Measurements from ENCODE around the gene OR5D14. TPM values are rescaled to one million over a fixed set of nuclear protein-coding genes. Genes with fewer than 3 reads are reported as not detected.

The OR5D14 gene
- total RNA-seq, 4 donors from 2014 or later = not detected

DNA sequence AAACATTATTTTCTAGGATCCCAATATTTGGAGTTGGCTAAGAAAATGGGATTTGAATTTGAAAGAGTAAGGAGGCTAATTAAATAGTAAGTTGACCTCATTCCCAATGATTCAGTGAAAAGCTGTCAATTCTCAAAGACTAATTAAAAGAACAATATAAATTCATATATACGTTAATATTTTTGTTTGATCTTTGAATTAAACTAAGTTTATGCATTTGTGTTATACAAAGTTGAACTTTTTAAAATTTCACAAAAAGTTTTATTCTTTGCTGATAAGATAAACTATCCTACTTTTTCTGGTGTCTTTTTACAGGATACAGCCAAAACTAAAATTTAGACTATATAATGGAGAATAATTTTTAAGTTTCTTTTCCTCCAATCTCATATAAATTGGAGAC, 15.7 kb downstream of the OR5D14 start, which contains the start of gene OR5L1:
Gene OR5L1 (plus strand): TSS at position 301 of the 400 bp plus-strand sequence. CDS start 100 bp downstream, outside the sequence.
- H3K27ac ChIP-seq = no peak within 1 kb of the TSS
- no peaks in the 10 kb centered on the region for H3K27me3 ChIP-seq
- H3K4me3 ChIP-seq (replicated peaks in 1 of 3) = no peak within 1 kb of the TSS
- H3K36me3 ChIP-seq = no peaks in the 10 kb centered on the region
- DNase-seq = no peak
- WGBS, 2 donors = 76 to 94% methylated on average over 1 of the region's 1 CpG
- H3K4me1 ChIP-seq = no peaks in the 10 kb centered on the region
- no peaks in the 10 kb centered on the region for H3K9me3 ChIP-seq
- intact Hi-C loops (cut with DNase I) = no loop called here
- TF ChIP-seq, protein P1, sequence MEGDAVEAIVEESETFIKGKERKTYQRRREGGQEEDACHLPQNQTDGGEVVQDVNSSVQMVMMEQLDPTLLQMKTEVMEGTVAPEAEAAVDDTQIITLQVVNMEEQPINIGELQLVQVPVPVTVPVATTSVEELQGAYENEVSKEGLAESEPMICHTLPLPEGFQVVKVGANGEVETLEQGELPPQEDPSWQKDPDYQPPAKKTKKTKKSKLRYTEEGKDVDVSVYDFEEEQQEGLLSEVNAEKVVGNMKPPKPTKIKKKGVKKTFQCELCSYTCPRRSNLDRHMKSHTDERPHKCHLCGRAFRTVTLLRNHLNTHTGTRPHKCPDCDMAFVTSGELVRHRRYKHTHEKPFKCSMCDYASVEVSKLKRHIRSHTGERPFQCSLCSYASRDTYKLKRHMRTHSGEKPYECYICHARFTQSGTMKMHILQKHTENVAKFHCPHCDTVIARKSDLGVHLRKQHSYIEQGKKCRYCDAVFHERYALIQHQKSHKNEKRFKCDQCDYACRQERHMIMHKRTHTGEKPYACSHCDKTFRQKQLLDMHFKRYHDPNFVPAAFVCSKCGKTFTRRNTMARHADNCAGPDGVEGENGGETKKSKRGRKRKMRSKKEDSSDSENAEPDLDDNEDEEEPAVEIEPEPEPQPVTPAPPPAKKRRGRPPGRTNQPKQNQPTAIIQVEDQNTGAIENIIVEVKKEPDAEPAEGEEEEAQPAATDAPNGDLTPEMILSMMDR (IDR thresholded peaks at IDR 0.05) = no peak
- no peak for TF ChIP-seq POLR2A (IDR thresholded peaks at IDR 0.05)

DNA sequence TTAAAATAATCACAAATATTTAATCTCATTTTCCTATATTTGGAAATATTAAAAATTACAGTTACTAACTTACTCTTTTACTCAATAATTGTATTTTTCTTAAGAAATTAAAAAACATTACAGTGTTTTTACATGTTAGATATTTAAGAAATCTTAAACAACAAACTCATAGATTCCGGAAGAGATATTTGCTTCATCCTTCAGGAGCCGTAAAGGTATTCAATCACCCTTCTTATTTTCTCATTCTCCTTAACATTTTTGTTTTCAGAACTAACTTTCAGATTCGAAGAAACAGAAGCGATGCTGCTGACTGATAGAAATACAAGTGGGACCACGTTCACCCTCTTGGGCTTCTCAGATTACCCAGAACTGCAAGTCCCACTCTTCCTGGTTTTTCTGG, 24.0 kb downstream of the OR5D14 start, which contains the start of gene OR5D18:
Gene OR5D18 (plus strand): TSS at position 301 of the 400 bp plus-strand sequence. CDS start 0 bp downstream, at position 301.
- Histone ChIP-seq H3K4me1 (no peaks in the 10 kb centered on the region), H3K27me3 (no peaks in the 10 kb centered on the region), H3K36me3 (no peaks in the 10 kb centered on the region), H3K4me3 (replicated peaks in 1 of 3) (no peak within 1 kb of the TSS), H3K9me3 (no peaks in the 10 kb centered on the region), H3K27ac (no peak within 1 kb of the TSS)
- no peak for DNase-seq
- intact Hi-C loops (cut with DNase I) = no loop called here
- TF ChIP-seq POLR2A (IDR thresholded peaks at IDR 0.05) = no peak
- TF ChIP-seq, protein P1 (IDR thresholded peaks at IDR 0.05) = no peak
- 85 to 89% methylated on average over 5 of the region's 5 CpGs for WGBS, 2 donors

DNA sequence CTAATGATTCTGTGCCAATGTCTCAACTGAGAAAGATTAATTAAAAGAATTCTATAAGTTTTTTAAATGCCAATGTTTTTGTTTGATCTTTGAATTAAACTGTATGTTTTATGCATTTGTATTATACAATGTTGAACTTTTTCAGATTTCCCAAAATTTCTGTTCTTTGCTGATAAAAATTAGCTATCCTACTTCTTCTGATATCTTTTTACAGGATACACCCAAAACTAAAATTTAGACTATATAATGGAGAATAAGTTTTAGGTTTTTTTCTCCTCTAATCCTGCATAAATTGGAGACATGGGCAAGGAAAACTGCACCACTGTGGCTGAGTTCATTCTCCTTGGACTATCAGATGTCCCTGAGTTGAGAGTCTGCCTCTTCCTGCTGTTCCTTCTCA, 31.6 kb downstream of the OR5D14 start, which contains the start of gene OR5L2:
Gene OR5L2 (plus strand): TSS at position 301 of the 400 bp plus-strand sequence. CDS start 0 bp downstream, at position 301.
- intact Hi-C loops (cut with DNase I) = no loop called here
- DNase-seq = no peak
- TF ChIP-seq, protein P1 (IDR thresholded peaks at IDR 0.05) = no peak
- no peak for TF ChIP-seq POLR2A (IDR thresholded peaks at IDR 0.05)
- H3K4me3 ChIP-seq (replicated peaks in 1 of 3) = no peak within 1 kb of the TSS
- H3K36me3 ChIP-seq = no peaks in the 10 kb centered on the region
- H3K27ac ChIP-seq = no peak within 1 kb of the TSS
- no peaks in the 10 kb centered on the region for H3K4me1 ChIP-seq
- H3K27me3 ChIP-seq = no peaks in the 10 kb centered on the region
- H3K9me3 ChIP-seq = no peaks in the 10 kb centered on the region

DNA sequence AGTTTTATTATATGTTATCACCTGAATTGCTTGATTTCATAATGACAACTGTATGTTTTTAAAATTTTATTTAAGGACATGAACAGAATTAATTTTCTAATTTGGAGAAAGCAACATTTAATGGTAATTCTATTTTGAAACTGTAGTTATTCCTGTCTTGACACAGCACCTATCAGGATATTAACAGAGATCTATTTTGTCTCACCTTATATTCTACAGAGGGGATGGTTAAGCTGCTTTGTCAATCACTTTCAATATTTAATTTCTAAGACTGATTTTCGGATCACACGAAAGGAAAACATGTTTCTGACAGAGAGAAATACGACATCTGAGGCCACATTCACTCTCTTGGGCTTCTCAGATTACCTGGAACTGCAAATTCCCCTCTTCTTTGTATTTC, 43.1 kb downstream of the OR5D14 start, which contains the start of gene OR5D16:
Gene OR5D16 (plus strand): TSS at position 301 of the 400 bp plus-strand sequence. CDS start 0 bp downstream, at position 301.
- Histone ChIP-seq H3K9me3 (no peaks in the 10 kb centered on the region), H3K27me3 (no peaks in the 10 kb centered on the region), H3K4me3 (replicated peaks in 1 of 3) (no peak within 1 kb of the TSS), H3K27ac (no peak within 1 kb of the TSS), H3K36me3 (no peaks in the 10 kb centered on the region), H3K4me1 (no peaks in the 10 kb centered on the region)
- intact Hi-C loops (cut with DNase I) = no loop called here
- TF ChIP-seq POLR2A (IDR thresholded peaks at IDR 0.05) = no peak
- TF ChIP-seq, protein P1 (IDR thresholded peaks at IDR 0.05) = no peak
- no peak for DNase-seq
- 31 to 37% methylated on average over 3 of the region's 3 CpGs for WGBS, 2 donors

Other genes with a start within 250 kb of the OR5D14 start
- gene OR4C15, start 241.1 kb upstream of the OR5D14 start, total RNA-seq = not detected
- not detected for gene OR4C16, start 223.4 kb upstream of the OR5D14 start, total RNA-seq
- gene OR4C11, start 187.9 kb upstream of the OR5D14 start, total RNA-seq = not detected
- gene OR4P4, start 160.4 kb upstream of the OR5D14 start, total RNA-seq = not detected
- not detected for gene OR4S2, start 147.2 kb upstream of the OR5D14 start, total RNA-seq
- not detected for gene OR4C6, start 133.4 kb upstream of the OR5D14 start, total RNA-seq
- gene OR5D13, start 22.1 kb upstream of the OR5D14 start, total RNA-seq = not detected
- gene OR5L1, start 15.8 kb downstream of the OR5D14 start, total RNA-seq = not detected
- not detected for gene OR5D18, start 24.1 kb downstream of the OR5D14 start, total RNA-seq
- not detected for gene OR5L2, start 31.7 kb downstream of the OR5D14 start, total RNA-seq
- gene OR5D16, start 43.2 kb downstream of the OR5D14 start, total RNA-seq = not detected
- not detected for gene TRIM51, start 87.7 kb downstream of the OR5D14 start, total RNA-seq
- gene OR5W2, start 119.0 kb downstream of the OR5D14 start, total RNA-seq = not detected
- gene OR5I1, start 140.8 kb downstream of the OR5D14 start, total RNA-seq = not detected
- gene OR10AG1, start 174.4 kb downstream of the OR5D14 start, total RNA-seq = not detected
- gene OR5F1, start 199.1 kb downstream of the OR5D14 start, total RNA-seq = not detected
- gene OR5AS1, start 232.1 kb downstream of the OR5D14 start, total RNA-seq = not detected

Measured in thyroid gland (tissue), 4 donors.